Measurements from ENCODE around the gene TOMM6.
"Not testable (repeated sequence)": the region's sequence is repeated elsewhere in the genome, so short reads cannot be mapped to it uniquely, and the experiment has no call there.

The TOMM6 gene

GRCh38 chr6:41763470-41763869, 24.0 kb upstream of the TOMM6 start:
- Histone ChIP-seq H3K9me3 (replicated peaks in 1 of 2; ENCODE audit: control insufficient read depth in 2 of 2, insufficient read depth in 1 of 2, low read depth in 1 of 2, low read length in 2 of 2) (no peaks in the 10 kb centered on the region), H3K36me3 (replicated peaks in 1 of 2; ENCODE audit: control insufficient read depth in 2 of 2, insufficient read depth in 2 of 2, low read length in 2 of 2) (no peaks in the 10 kb centered on the region), H3K4me3 (ENCODE audit: low read length in 2 of 2) (no peak overlapping the region), H3K4ac (ENCODE audit: low read length) (no peak overlapping the region), H2AK5ac (ENCODE audit: low read depth, low read length) (no peak overlapping the region), H2BK12ac (ENCODE audit: low read length) (no peak overlapping the region), H4K91ac (ENCODE audit: low read depth, low read length, poor library complexity) (no peak overlapping the region), H3K14ac (ENCODE audit: low read length) (no peak overlapping the region), H3K27me3 (ENCODE audit: control insufficient read depth in 3 of 3, insufficient read depth in 3 of 3, low read depth in 1 of 3, low read length in 3 of 3) (peaks cover 0 to 13% (median 0%) of the 10 kb centered on the region in 3 experiments), H3K4me1 (ENCODE audit: control insufficient read depth in 2 of 2, insufficient read depth in 1 of 2, low read depth in 1 of 2, low read length in 2 of 2) (peaks cover 3 to 6% of the 10 kb centered on the region in 2 donors), H3K4me2 (ENCODE audit: insufficient read depth, low read length, poor library complexity, severe bottlenecking) (no peak overlapping the region), H2BK5ac (ENCODE audit: low read length) (no peak overlapping the region), H3K79me1 (ENCODE audit: low read depth, low read length) (no peaks in the 10 kb centered on the region), H2BK15ac (ENCODE audit: low read length) (no peak overlapping the region), H3K23ac (ENCODE audit: low read depth, low read length, poor library complexity) (no peak overlapping the region), H2BK120ac (ENCODE audit: low read depth, low read length) (no peak overlapping the region), H3K9ac (ENCODE audit: low read depth, low read length, poor library complexity) (no peak overlapping the region), H4K8ac (ENCODE audit: low read depth, low read length) (no peak overlapping the region), H3K27ac (replicated peaks; ENCODE audit: low read length) (no peak overlapping the region), H2AFZ (ENCODE audit: low read length) (no peak overlapping the region), H3K18ac (ENCODE audit: low read length) (no peak overlapping the region)
- no peak for DNase-seq (ENCODE audit: low spot score)
- no CpG with 5 or more reads among the region's 2 CpGs for WGBS, 2 donors (ENCODE audit: extremely low coverage in 2 of 2, insufficient read length in 2 of 2, insufficient replicate concordance in 1 of 2)

GRCh38 chr6:41766043-41766664, 21.3 kb upstream of the TOMM6 start:
- not testable (repeated sequence) for H3K4me3 ChIP-seq (ENCODE audit: low read length in 2 of 2); H3K14ac ChIP-seq (ENCODE audit: low read length); H2AK5ac ChIP-seq (ENCODE audit: low read depth, low read length); H3K36me3 ChIP-seq (replicated peaks in 1 of 2; ENCODE audit: control insufficient read depth in 2 of 2, insufficient read depth in 2 of 2, low read length in 2 of 2); H4K91ac ChIP-seq (ENCODE audit: low read depth, low read length, poor library complexity); H3K23ac ChIP-seq (ENCODE audit: low read depth, low read length, poor library complexity); H2BK120ac ChIP-seq (ENCODE audit: low read depth, low read length); H3K9me3 ChIP-seq (replicated peaks in 1 of 2; ENCODE audit: control insufficient read depth in 2 of 2, insufficient read depth in 1 of 2, low read depth in 1 of 2, low read length in 2 of 2); H3K79me1 ChIP-seq (ENCODE audit: low read depth, low read length); H3K27me3 ChIP-seq (ENCODE audit: control insufficient read depth in 3 of 3, insufficient read depth in 3 of 3, low read depth in 1 of 3, low read length in 3 of 3); DNase-seq (ENCODE audit: low spot score); H2AFZ ChIP-seq (ENCODE audit: low read length); H2BK5ac ChIP-seq (ENCODE audit: low read length); H3K9ac ChIP-seq (ENCODE audit: low read depth, low read length, poor library complexity); H3K4ac ChIP-seq (ENCODE audit: low read length); H4K8ac ChIP-seq (ENCODE audit: low read depth, low read length); H3K27ac ChIP-seq (replicated peaks; ENCODE audit: low read length); H3K18ac ChIP-seq (ENCODE audit: low read length); H3K4me2 ChIP-seq (ENCODE audit: insufficient read depth, low read length, poor library complexity, severe bottlenecking); H2BK12ac ChIP-seq (ENCODE audit: low read length); H2BK15ac ChIP-seq (ENCODE audit: low read length)
- no CpG with 5 or more reads among the region's 4 CpGs for WGBS, 2 donors (ENCODE audit: extremely low coverage in 2 of 2, insufficient read length in 2 of 2, insufficient replicate concordance in 1 of 2)
- peaks cover 9 to 11% of the 10 kb centered on the region in 2 donors for H3K4me1 ChIP-seq (ENCODE audit: control insufficient read depth in 2 of 2, insufficient read depth in 1 of 2, low read depth in 1 of 2, low read length in 2 of 2)

DNA sequence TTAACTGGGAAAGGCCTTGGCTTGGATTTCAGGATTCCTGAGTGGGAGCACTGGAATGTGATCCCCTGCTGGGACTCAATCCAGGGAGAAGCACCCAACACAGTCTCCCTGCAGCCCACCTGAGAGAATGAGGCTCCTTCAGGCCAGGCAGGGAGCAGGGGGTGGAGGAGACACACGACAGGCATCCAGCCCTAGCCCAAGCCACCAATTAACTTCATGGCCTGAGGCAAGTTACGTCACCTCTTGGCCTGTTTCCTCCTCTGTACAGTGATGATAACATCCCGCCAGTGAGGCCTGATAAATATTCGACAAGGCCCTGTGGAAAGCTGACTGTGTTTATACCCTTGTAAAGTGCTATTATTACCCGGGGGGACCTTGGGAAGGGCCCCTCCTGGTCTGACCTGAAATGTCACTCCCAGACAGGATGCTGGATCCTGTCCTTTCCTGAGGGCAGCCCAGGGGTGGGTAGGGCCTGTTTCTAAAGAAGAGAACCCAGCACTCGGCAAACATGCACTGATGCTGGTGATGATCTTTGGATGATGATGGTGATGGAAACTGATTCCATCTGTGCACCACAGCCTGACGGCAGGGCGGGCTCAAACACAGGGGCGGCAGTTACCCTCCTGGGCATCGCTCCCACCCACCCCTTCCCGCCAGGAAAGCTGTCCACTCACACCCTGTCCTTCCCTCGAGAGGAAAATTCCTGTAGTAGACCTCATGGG, 20.2 kb upstream of the TOMM6 start:
- Histone ChIP-seq H3K4ac (ENCODE audit: low read length) (no peak overlapping the region), H3K79me1 (ENCODE audit: low read depth, low read length) (no peaks in the 10 kb centered on the region), H3K27me3 (ENCODE audit: control insufficient read depth in 3 of 3, insufficient read depth in 3 of 3, low read depth in 1 of 3, low read length in 3 of 3) (no peaks in the 10 kb centered on the region), H3K18ac (ENCODE audit: low read length) (no peak overlapping the region), H2BK5ac (ENCODE audit: low read length) (no peak overlapping the region), H3K4me2 (ENCODE audit: insufficient read depth, low read length, poor library complexity, severe bottlenecking) (no peak overlapping the region), H2AFZ (ENCODE audit: low read length) (peak overlapping the region; percentile 29), H3K27ac (replicated peaks; ENCODE audit: low read length) (no peak overlapping the region), H3K4me1 (ENCODE audit: control insufficient read depth in 2 of 2, insufficient read depth in 1 of 2, low read depth in 1 of 2, low read length in 2 of 2) (peaks cover 9 to 11% of the 10 kb centered on the region in 2 donors), H3K4me3 (ENCODE audit: low read length in 2 of 2) (no peak overlapping the region), H3K9ac (ENCODE audit: low read depth, low read length, poor library complexity) (no peak overlapping the region), H2AK5ac (ENCODE audit: low read depth, low read length) (no peak overlapping the region), H3K14ac (ENCODE audit: low read length) (no peak overlapping the region), H4K91ac (ENCODE audit: low read depth, low read length, poor library complexity) (no peak overlapping the region), H2BK15ac (ENCODE audit: low read length) (no peak overlapping the region), H3K23ac (ENCODE audit: low read depth, low read length, poor library complexity) (no peak overlapping the region), H3K36me3 (replicated peaks in 1 of 2; ENCODE audit: control insufficient read depth in 2 of 2, insufficient read depth in 2 of 2, low read length in 2 of 2) (peaks cover 8 to 18% of the 10 kb centered on the region in 2 donors), H4K8ac (ENCODE audit: low read depth, low read length) (no peak overlapping the region), H2BK120ac (ENCODE audit: low read depth, low read length) (no peak overlapping the region), H2BK12ac (ENCODE audit: low read length) (no peak overlapping the region), H3K9me3 (replicated peaks in 1 of 2; ENCODE audit: control insufficient read depth in 2 of 2, insufficient read depth in 1 of 2, low read depth in 1 of 2, low read length in 2 of 2) (no peaks in the 10 kb centered on the region)
- DNase-seq (ENCODE audit: low spot score) = no peak
- no CpG with 5 or more reads among the region's 12 CpGs for WGBS, 2 donors (ENCODE audit: extremely low coverage in 2 of 2, insufficient read length in 2 of 2, insufficient replicate concordance in 1 of 2)

- no peak overlapping the region for H3K4ac ChIP-seq (ENCODE audit: low read length)
- no peak overlapping the region for H3K4me3 ChIP-seq (ENCODE audit: low read length in 2 of 2)
- peaks cover 9 to 11% of the 10 kb centered on the region in 2 donors for H3K4me1 ChIP-seq (ENCODE audit: control insufficient read depth in 2 of 2, insufficient read depth in 1 of 2, low read depth in 1 of 2, low read length in 2 of 2)
- no peak overlapping the region for H3K9ac ChIP-seq (ENCODE audit: low read depth, low read length, poor library complexity)
- H3K79me1 ChIP-seq (ENCODE audit: low read depth, low read length) = no peaks in the 10 kb centered on the region
- H4K8ac ChIP-seq (ENCODE audit: low read depth, low read length) = no peak overlapping the region
- H2AK5ac ChIP-seq (ENCODE audit: low read depth, low read length) = peak overlapping the region; percentile 13
- H3K9me3 ChIP-seq (replicated peaks in 1 of 2; ENCODE audit: control insufficient read depth in 2 of 2, insufficient read depth in 1 of 2, low read depth in 1 of 2, low read length in 2 of 2) = no peaks in the 10 kb centered on the region
- no peak overlapping the region for H2BK15ac ChIP-seq (ENCODE audit: low read length)
- peak overlapping the region; percentile 54 for H2BK5ac ChIP-seq (ENCODE audit: low read length)
- H2BK120ac ChIP-seq (ENCODE audit: low read depth, low read length) = no peak overlapping the region
- peak overlapping the region; percentile 23 for H2AFZ ChIP-seq (ENCODE audit: low read length)
- WGBS, 2 donors (ENCODE audit: extremely low coverage in 2 of 2, insufficient read length in 2 of 2, insufficient replicate concordance in 1 of 2) = no CpG with 5 or more reads among the region's 10 CpGs
- H3K18ac ChIP-seq (ENCODE audit: low read length) = peak overlapping the region; percentile 13
- no peak overlapping the region for H2BK12ac ChIP-seq (ENCODE audit: low read length)
- H3K23ac ChIP-seq (ENCODE audit: low read depth, low read length, poor library complexity) = peak overlapping the region; percentile 75
- no peak overlapping the region for H3K27ac ChIP-seq (replicated peaks; ENCODE audit: low read length)
- H3K27me3 ChIP-seq (ENCODE audit: control insufficient read depth in 3 of 3, insufficient read depth in 3 of 3, low read depth in 1 of 3, low read length in 3 of 3) = no peaks in the 10 kb centered on the region
- no peak for DNase-seq (ENCODE audit: low spot score)
- no peak overlapping the region for H4K91ac ChIP-seq (ENCODE audit: low read depth, low read length, poor library complexity)
- H3K4me2 ChIP-seq (ENCODE audit: insufficient read depth, low read length, poor library complexity, severe bottlenecking) = no peak overlapping the region
- H3K36me3 ChIP-seq (replicated peaks in 1 of 2; ENCODE audit: control insufficient read depth in 2 of 2, insufficient read depth in 2 of 2, low read length in 2 of 2) = peaks cover 10 to 24% of the 10 kb centered on the region in 2 donors
- H3K14ac ChIP-seq (ENCODE audit: low read length) = no peak overlapping the region
These were observed 18.8 kb upstream of the TOMM6 start for GRCh38 chr6:41768545-41769308.

Measured in neuronal stem cell (in vitro differentiated cells).